ENCODE data around the gene PIP5K1B. TPM values are rescaled to one million over a fixed set of nuclear protein-coding genes. Genes with fewer than 3 reads are reported as not detected.

The PIP5K1B gene
- total RNA-seq, 1 experiment from 2014 or later = not detected

- H3K4me1 ChIP-seq (ENCODE audit: insufficient read depth, low read length, poor library complexity, severe bottlenecking) = no peaks in the 10 kb centered on the region
- ChIA-PET CTCF (no interaction called here), POLR2A (ENCODE audit: low non-redundant PET) (no interaction called here)
- peaks cover 11% of the 10 kb centered on the region for H3K27me3 ChIP-seq (replicated peaks; ENCODE audit: insufficient read depth, low read depth, low read length, poor library complexity)
- H3K36me3 ChIP-seq (ENCODE audit: insufficient read depth, low read length, poor library complexity, severe bottlenecking) = no peaks in the 10 kb centered on the region
- H3K9me3 ChIP-seq (ENCODE audit: low read depth, low read length, poor library complexity, severe bottlenecking) = no peaks in the 10 kb centered on the region
- no peak overlapping the region for H3K4me3 ChIP-seq (ENCODE audit: low read depth, low read length, poor library complexity, severe bottlenecking)
- intact Hi-C loops (cut with micrococcal nuclease; ENCODE audit: unreplicated experiment) = loop anchor here (5.0 kb wide), 1 partner anchor 53 kb away; no protein-coding TSS in a partner anchor
- no peak overlapping the region for H3K27ac ChIP-seq (ENCODE audit: low read depth, low read length, poor library complexity, severe bottlenecking)
- no TSS peak for BruUV-seq (replicated peaks)
- TF ChIP-seq CTCF (conservative IDR thresholded peaks at IDR 0.05; ENCODE audit: low read depth, low read length) = no peak
- no peak for TF ChIP-seq EZH2 (IDR thresholded peaks at IDR 0.05; ENCODE audit: borderline replicate concordance, low read depth, low read length, poor library complexity, severe bottlenecking)
- no peak for DNase-seq (ENCODE audit: low spot score)
Observed at GRCh38 chr9:68919661-68920060, 214.6 kb downstream of the PIP5K1B start.

GRCh38 chr9:68920921-68921320, 215.9 kb downstream of the PIP5K1B start:
- POLR2A ChIA-PET (ENCODE audit: low non-redundant PET) = no interaction called here
- no TSS peak for BruUV-seq (replicated peaks)

GRCh38 chr9:68923480-68923879, 218.4 kb downstream of the PIP5K1B start:
- no peaks in the 10 kb centered on the region for H3K4me1 ChIP-seq (ENCODE audit: insufficient read depth, low read length, poor library complexity, severe bottlenecking)
- POLR2A ChIA-PET (ENCODE audit: low non-redundant PET) = no interaction called here
- no peaks in the 10 kb centered on the region for H3K9me3 ChIP-seq (ENCODE audit: low read depth, low read length, poor library complexity, severe bottlenecking)
- no peaks in the 10 kb centered on the region for H3K36me3 ChIP-seq (ENCODE audit: insufficient read depth, low read length, poor library complexity, severe bottlenecking)
- H3K27ac ChIP-seq (ENCODE audit: low read depth, low read length, poor library complexity, severe bottlenecking) = no peak overlapping the region
- intact Hi-C loops (cut with micrococcal nuclease; ENCODE audit: unreplicated experiment) = no loop called here
- no peak for TF ChIP-seq CTCF (conservative IDR thresholded peaks at IDR 0.05; ENCODE audit: low read depth, low read length)
- BruUV-seq (replicated peaks) = no TSS peak
- CTCF ChIA-PET = no interaction called here
- no peak for DNase-seq (ENCODE audit: low spot score)
- H3K27me3 ChIP-seq (replicated peaks; ENCODE audit: insufficient read depth, low read depth, low read length, poor library complexity) = peaks cover 23% of the 10 kb centered on the region
- H3K4me3 ChIP-seq (ENCODE audit: low read depth, low read length, poor library complexity, severe bottlenecking) = no peak overlapping the region

More at GRCh38 chr9:68920921-68921320, 215.9 kb downstream of the PIP5K1B start:
- H3K4me3 ChIP-seq (ENCODE audit: low read depth, low read length, poor library complexity, severe bottlenecking) = no peak overlapping the region
- CTCF ChIA-PET = no interaction called here
- DNase-seq (ENCODE audit: low spot score) = no peak
- no peaks in the 10 kb centered on the region for H3K9me3 ChIP-seq (ENCODE audit: low read depth, low read length, poor library complexity, severe bottlenecking)
- peaks cover 11% of the 10 kb centered on the region for H3K27me3 ChIP-seq (replicated peaks; ENCODE audit: insufficient read depth, low read depth, low read length, poor library complexity)
- no peaks in the 10 kb centered on the region for H3K4me1 ChIP-seq (ENCODE audit: insufficient read depth, low read length, poor library complexity, severe bottlenecking)
- TF ChIP-seq EZH2 (IDR thresholded peaks at IDR 0.05; ENCODE audit: borderline replicate concordance, low read depth, low read length, poor library complexity, severe bottlenecking) (no peak), CTCF (conservative IDR thresholded peaks at IDR 0.05; ENCODE audit: low read depth, low read length) (no peak)
- no peaks in the 10 kb centered on the region for H3K36me3 ChIP-seq (ENCODE audit: insufficient read depth, low read length, poor library complexity, severe bottlenecking)
- H3K27ac ChIP-seq (ENCODE audit: low read depth, low read length, poor library complexity, severe bottlenecking) = no peak overlapping the region
- intact Hi-C loops (cut with micrococcal nuclease; ENCODE audit: unreplicated experiment) = no loop called here
